Effector memory CD4-positive, alpha-beta T cell (primary cell): ENCODE results near the gene CPNE4.
"Not testable (repeated sequence)": the region's sequence is repeated elsewhere in the genome, so short reads cannot be mapped to it uniquely, and the experiment has no call there.

Experiments used
- DNase-seq, 3 donors: peaks; one replicate each; pipeline ENCODE4 v3.0.0-alpha.2; 2020
- H3K27ac ChIP-seq: 2 replicates; pipeline ENCODE4 v1.7.0; 2013; ENCODE audit warnings: mild to moderate bottlenecking, low read length, moderate library complexity; ENCODE audit not compliant: insufficient read depth, poor library complexity, severe bottlenecking
- H3K27me3 ChIP-seq: replicated peaks from 2 replicates; pipeline ENCODE4 v1.7.0; 2013; ENCODE audit warnings: mild to moderate bottlenecking, low read length; ENCODE audit not compliant: insufficient read depth, control insufficient read depth, poor library complexity, severe bottlenecking
- H3K36me3 ChIP-seq: 2 replicates; pipeline ENCODE4 v1.7.0; 2013; ENCODE audit warnings: mild to moderate bottlenecking, low read length, moderate library complexity; ENCODE audit not compliant: control insufficient read depth, insufficient read depth
- H3K4me1 ChIP-seq: 2 replicates; pipeline ENCODE4 v1.7.0; 2013; ENCODE audit warnings: low read length, mild to moderate bottlenecking; ENCODE audit not compliant: control insufficient read depth, insufficient read depth, poor library complexity, severe bottlenecking
- H3K4me3 ChIP-seq: 2 replicates; pipeline ENCODE4 v1.7.0; 2013; ENCODE audit warnings: low read length, low read depth, mild to moderate bottlenecking; ENCODE audit not compliant: insufficient read depth, poor library complexity, severe bottlenecking
- H3K9me3 ChIP-seq: 2 replicates; pipeline ENCODE4 v1.7.0; 2013; ENCODE audit warnings: mild to moderate bottlenecking, low read length, moderate library complexity; ENCODE audit not compliant: control insufficient read depth

CPNE4 gene

DNA sequence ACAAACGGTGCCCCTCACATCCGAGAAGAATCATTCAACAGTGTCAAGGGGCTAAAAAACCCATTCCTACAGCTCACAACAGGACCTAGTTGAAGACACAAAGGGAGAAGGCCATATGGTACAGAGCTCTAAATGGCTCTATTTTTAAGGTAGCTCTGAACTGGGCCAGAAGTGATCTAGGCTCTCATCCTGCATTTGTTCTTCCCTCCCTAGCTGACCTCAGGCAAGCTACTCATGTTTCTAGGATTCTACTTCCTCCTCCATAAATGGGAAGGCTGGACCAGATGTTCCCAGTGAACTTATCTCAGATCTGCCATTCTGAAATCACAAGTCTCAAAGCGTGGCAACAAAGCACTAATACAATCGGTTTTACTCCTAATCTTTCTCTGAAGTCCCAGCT is 62.3 kb downstream of the CPNE4 start:
- H3K27ac ChIP-seq = no peak overlapping the region
- H3K27me3 ChIP-seq = no peaks in the 10 kb centered on the region
- H3K4me3 ChIP-seq = no peak overlapping the region
- H3K9me3 ChIP-seq = no peaks in the 10 kb centered on the region
- H3K4me1 ChIP-seq = no peaks in the 10 kb centered on the region
- no peaks in the 10 kb centered on the region for H3K36me3 ChIP-seq
- no peak for DNase-seq

- H3K36me3 ChIP-seq = no peaks in the 10 kb centered on the region
- H3K4me3 ChIP-seq = no peak overlapping the region
- no peaks in the 10 kb centered on the region for H3K4me1 ChIP-seq
- H3K9me3 ChIP-seq = no peaks in the 10 kb centered on the region
- H3K27ac ChIP-seq = no peak overlapping the region
- DNase-seq = no peak
- H3K27me3 ChIP-seq = no peaks in the 10 kb centered on the region
These were observed 62.7 kb downstream of the CPNE4 start for GRCh38 chr3:131972091-131972490.

GRCh38 chr3:131963442-131963841 is 71.4 kb downstream of the CPNE4 start:
- not testable (repeated sequence) for DNase-seq, H3K9me3 ChIP-seq, H3K36me3 ChIP-seq, H3K27me3 ChIP-seq, H3K4me3 ChIP-seq, H3K27ac ChIP-seq, H3K4me1 ChIP-seq

GRCh38 chr3:131962982-131963381 is 71.8 kb downstream of the CPNE4 start:
- Histone ChIP-seq H3K36me3 (no peaks in the 10 kb centered on the region), H3K27me3 (no peaks in the 10 kb centered on the region), H3K27ac (no peak overlapping the region), H3K9me3 (no peaks in the 10 kb centered on the region), H3K4me1 (no peaks in the 10 kb centered on the region), H3K4me3 (no peak overlapping the region)
- DNase-seq = no peak

DNA sequence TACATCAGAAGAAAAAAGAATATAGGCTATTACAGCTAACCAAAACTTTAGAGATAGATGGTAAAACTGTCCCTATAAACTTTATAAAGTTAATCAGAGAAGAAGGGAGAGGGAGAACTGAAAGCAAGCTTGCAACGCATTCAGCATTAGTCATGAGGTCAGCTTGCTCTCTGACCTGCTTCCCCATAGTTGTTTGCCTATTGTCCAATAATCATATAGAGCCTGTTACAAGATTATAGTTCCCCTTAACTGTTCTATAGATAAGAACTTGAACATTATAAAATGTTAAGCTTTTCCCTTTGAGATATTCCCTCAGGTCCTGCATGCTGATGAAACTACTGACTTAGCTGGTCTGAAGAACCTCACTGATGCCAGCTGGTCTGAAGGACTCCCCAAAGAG is 74.5 kb downstream of the CPNE4 start:
- no peak overlapping the region for H3K27ac ChIP-seq
- H3K9me3 ChIP-seq = no peaks in the 10 kb centered on the region
- H3K36me3 ChIP-seq = no peaks in the 10 kb centered on the region
- H3K4me1 ChIP-seq = no peaks in the 10 kb centered on the region
- DNase-seq = no peak
- H3K27me3 ChIP-seq = no peaks in the 10 kb centered on the region
- no peak overlapping the region for H3K4me3 ChIP-seq

- Histone ChIP-seq H3K36me3 (no peaks in the 10 kb centered on the region), H3K4me3 (no peak overlapping the region), H3K9me3 (no peaks in the 10 kb centered on the region), H3K27me3 (no peaks in the 10 kb centered on the region), H3K27ac (no peak overlapping the region), H3K4me1 (no peaks in the 10 kb centered on the region)
- DNase-seq = no peak
These were observed 76.8 kb downstream of the CPNE4 start for GRCh38 chr3:131957980-131958379.

DNA sequence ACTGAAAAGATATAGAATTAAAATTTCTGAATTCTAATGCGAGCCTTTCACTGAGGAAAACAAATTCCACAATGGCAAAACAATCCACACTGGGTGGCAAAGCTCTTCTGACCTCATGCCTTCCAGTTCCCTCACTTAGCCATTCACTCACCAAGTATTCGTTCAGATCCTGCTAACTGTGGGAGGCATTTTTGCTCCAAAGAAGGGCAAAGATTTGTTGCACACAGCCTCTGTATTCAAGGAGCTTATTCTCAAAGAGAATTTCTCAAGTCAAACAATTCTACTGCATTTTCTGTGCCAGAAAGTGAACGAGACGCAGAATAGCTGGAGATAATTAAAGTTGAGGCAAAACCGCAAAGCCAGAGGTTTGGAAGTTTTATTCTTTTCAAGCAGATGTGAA is 77.3 kb downstream of the CPNE4 start:
- Histone ChIP-seq H3K4me1 (no peaks in the 10 kb centered on the region), H3K36me3 (no peaks in the 10 kb centered on the region), H3K27ac (no peak overlapping the region), H3K27me3 (no peaks in the 10 kb centered on the region), H3K4me3 (no peak overlapping the region), H3K9me3 (no peaks in the 10 kb centered on the region)
- no peak for DNase-seq

- no peaks in the 10 kb centered on the region for H3K9me3 ChIP-seq
- no peaks in the 10 kb centered on the region for H3K36me3 ChIP-seq
- no peak overlapping the region for H3K4me3 ChIP-seq
- H3K4me1 ChIP-seq = no peaks in the 10 kb centered on the region
- DNase-seq = no peak
- no peak overlapping the region for H3K27ac ChIP-seq
- H3K27me3 ChIP-seq = no peaks in the 10 kb centered on the region
These were observed 86.0 kb downstream of the CPNE4 start for GRCh38 chr3:131948806-131949205.

- H3K4me3 ChIP-seq = no peak overlapping the region
- H3K9me3 ChIP-seq = no peaks in the 10 kb centered on the region
- H3K27ac ChIP-seq = no peak overlapping the region
- H3K36me3 ChIP-seq = no peaks in the 10 kb centered on the region
- no peaks in the 10 kb centered on the region for H3K27me3 ChIP-seq
- no peak for DNase-seq
- H3K4me1 ChIP-seq = no peaks in the 10 kb centered on the region
These were observed 90.1 kb downstream of the CPNE4 start for GRCh38 chr3:131944676-131945075.

GRCh38 chr3:131933665-131934064 is 101.1 kb downstream of the CPNE4 start:
- Histone ChIP-seq H3K27me3 (no peaks in the 10 kb centered on the region), H3K27ac (no peak overlapping the region), H3K36me3 (no peaks in the 10 kb centered on the region), H3K9me3 (no peaks in the 10 kb centered on the region), H3K4me1 (no peaks in the 10 kb centered on the region), H3K4me3 (no peak overlapping the region)
- DNase-seq = no peak

- Histone ChIP-seq H3K27ac (no peak overlapping the region), H3K9me3 (no peaks in the 10 kb centered on the region), H3K27me3 (no peaks in the 10 kb centered on the region), H3K36me3 (no peaks in the 10 kb centered on the region), H3K4me1 (no peaks in the 10 kb centered on the region), H3K4me3 (no peak overlapping the region)
- no peak for DNase-seq
These were observed 106.2 kb downstream of the CPNE4 start for GRCh38 chr3:131928593-131928992.
